ENCODE results near the gene TRIM63. TPM values are rescaled to one million over a fixed set of nuclear protein-coding genes. Genes with fewer than 3 reads are reported as not detected.
A peak's percentile ranks its signal among the peaks of the same experiment; 100 is the strongest.

The TRIM63 gene
- total and polyA plus RNA-seq, 9 of the 15 experiments (the other 6 are each of a cell fraction or from before 2014, with no cell fraction given) = 0.08 to 0.57 (median 0.36) TPM

- Histone ChIP-seq H3K9ac (ENCODE audit: insufficient read depth in 1 of 2, low read depth in 2 of 2, low read length in 2 of 2) (no peak overlapping the region), H3K36me3 (ENCODE audit: control insufficient read depth, insufficient read depth, low read length) (no peaks in the 10 kb centered on the region), H3K4me1 (replicated peaks in 1 of 2; ENCODE audit: control insufficient read depth in 2 of 2, insufficient read depth in 2 of 2, low read length in 2 of 2) (peaks cover 15 to 17% of the 10 kb centered on the region in 2 experiments), H3K27me3 (ENCODE audit: control insufficient read depth in 2 of 2, insufficient read depth in 2 of 2, low read length in 2 of 2) (no peaks in the 10 kb centered on the region), H2AFZ (ENCODE audit: low read depth, low read length) (no peak overlapping the region), H4K20me1 (replicated peaks; ENCODE audit: control insufficient read depth, insufficient read depth, low read length) (no peaks in the 10 kb centered on the region), H3K4me3 (no peak overlapping the region), H3K4me2 (ENCODE audit: insufficient read depth, low read length) (no peak overlapping the region), H3K79me2 (ENCODE audit: control insufficient read depth, insufficient read depth, low read length) (no peaks in the 10 kb centered on the region), H3K9me1 (ENCODE audit: control insufficient read depth, insufficient read depth, low read length) (no peaks in the 10 kb centered on the region), H3K9me3 (replicated peaks; ENCODE audit: control insufficient read depth, insufficient read depth, low read depth, low read length) (no peaks in the 10 kb centered on the region), H3K27ac (ENCODE audit: extremely low read depth, low read depth, low read length) (no peak overlapping the region)
- no peak for ATAC-seq
- DNase-seq (ENCODE audit: extremely low read depth in 1 of 4, low spot score in 3 of 4) = no peak
- CTCF ChIA-PET (ENCODE audit: low intra/inter-chr PET ratio) = interaction anchor here (0.7 kb wide), 1 partner anchor 148 kb away, joined by 3 read pairs; no protein-coding TSS in a partner anchor
- BruUV-seq (replicated peaks) = no TSS peak
- POLR2A ChIA-PET = interaction anchor here (1.3 to 1.5 kb wide), 3 partner anchors 15 to 119 kb away, joined by 3 to 8 read pairs (median 6); no protein-coding TSS in a partner anchor
- 46% methylated on average over 2 of the region's 2 CpGs for WGBS (ENCODE audit: insufficient coverage, low coverage, missing lambda C conversion rate)
- TF ChIP-seq PHF20 (IDR thresholded peaks at IDR 0.05; ENCODE audit: partially characterized antibody) = no peak
- no peak for TF ChIP-seq CBX2 (IDR thresholded peaks at IDR 0.05; ENCODE audit: insufficient read depth, low read length, poor library complexity, severe bottlenecking)
- TF ChIP-seq HDAC2 (IDR thresholded peaks at IDR 0.05) = no peak
- no peak for TF ChIP-seq TAL1 (IDR thresholded peaks at IDR 0.05)
- TF ChIP-seq TSHZ1 (CRISPR knock-in tag; IDR thresholded peaks at IDR 0.05) = no peak
- TF ChIP-seq RBM25 (IDR thresholded peaks at IDR 0.05; ENCODE audit: low read depth, low read length, severe bottlenecking) = peak; percentile 91
- no peak for TF ChIP-seq GATA2 (CRISPR knock-in tag; IDR thresholded peaks at IDR 0.05)
- no peak for TF ChIP-seq KAT8 (IDR thresholded peaks at IDR 0.05; ENCODE audit: low read depth)
- peak; percentile 78 for TF ChIP-seq ZFP36 (IDR thresholded peaks at IDR 0.05; ENCODE audit: low read depth, low read length, partially characterized antibody)
- peak; percentile 66; the same call in 1 of the 2 replicates for TF ChIP-seq BCOR (IDR thresholded peaks at IDR 0.05)
- no peak for TF ChIP-seq ZNF354B (CRISPR knock-in tag; IDR thresholded peaks at IDR 0.05)
- peak; percentile 32 for FAIRE-seq
- in situ Hi-C loops (cut with MboI) = no loop called here
- intact Hi-C loops (cut with micrococcal nuclease) = no loop called here
Observed at GRCh38 chr1:26014179-26014578, 53.3 kb downstream of the TRIM63 start.
